Gastroesophageal sphincter (tissue), 4 donors: ENCODE results near the gene CPNE8. TPM values are rescaled to one million over a fixed set of nuclear protein-coding genes. Genes with fewer than 3 reads are reported as not detected.

Experiments used
- ATAC-seq: fragments of 150-250 bp; one replicate; pipeline ENCODE4 v1.9.1; 2016; ENCODE audit warnings: mild to moderate bottlenecking, moderate library complexity
- H3K27ac ChIP-seq, 4 donors: fragments of 200-600 bp; sonication (generic) in 3 of 4; 1 replicate in 3 of 4; 2 replicates in 1 of 4; pipeline ENCODE4 v1.5.1; 2016 to 2019
- H3K27me3 ChIP-seq: fragments of 200-600 bp; sonication (generic); one replicate; pipeline ENCODE4 v1.5.1; 2019
- H3K36me3 ChIP-seq, 2 donors: fragments of 200-600 bp; sonication (generic); one replicate each; pipeline ENCODE4 v1.5.1; 2019; ENCODE audit warnings: control low read depth in 1 of 2
- H3K4me1 ChIP-seq, 3 donors: fragments of 200-600 bp; sonication (generic); 1 replicate in 2 of 3; 2 replicates in 1 of 3; pipeline ENCODE4 v1.5.1; 2016 to 2019; ENCODE audit warnings: control low read depth in 2 of 3
- H3K4me3 ChIP-seq, 2 donors: fragments of 200-600 bp; sonication (generic); one replicate each; pipeline ENCODE4 v1.5.1; 2019; ENCODE audit warnings: mild to moderate bottlenecking in 1 of 2, moderate library complexity in 1 of 2
- H3K9me3 ChIP-seq, 3 donors: fragments of 200-600 bp; sonication (generic); one replicate each; pipeline ENCODE4 v1.5.1; 2017 to 2019; ENCODE audit warnings: control low read depth in 2 of 3
- CTCF ChIP-seq, 4 experiments: fragments of 200-600 bp in 2 of 4; fragments of 450-650 bp in 2 of 4; sonication (generic) in 1 of 4; IDR thresholded peaks; one replicate each; pipeline ENCODE4 v1.5.1; 2017 to 2019; ENCODE audit warnings: antibody characterized with exemption in 4 of 4, mild to moderate bottlenecking in 2 of 4, moderate library complexity in 2 of 4
- EP300 ChIP-seq: sonication (generic); formaldehyde crosslinking; IDR thresholded peaks from one replicate; pipeline ENCODE4 v1.6.1; 2017; ENCODE audit warnings: antibody characterized with exemption, mild to moderate bottlenecking
- POLR2A ChIP-seq, 2 donors: fragments of 450-650 bp; IDR thresholded peaks; one replicate each; pipeline ENCODE4 v1.6.1; 2017; ENCODE audit warnings: antibody characterized with exemption in 2 of 2, mild to moderate bottlenecking in 2 of 2, moderate library complexity in 1 of 2
- POLR2AphosphoS5 ChIP-seq: sonication (generic); formaldehyde crosslinking; IDR thresholded peaks from one replicate; pipeline ENCODE4 v1.6.1; 2017; ENCODE audit warnings: antibody characterized with exemption
- WGBS, 2 donors: methylation state at CpG; one replicate each; pipeline ENCODE4 v1.1.5; 2018; ENCODE audit warnings: low coverage in 1 of 2; 5-methylcytosine and 5-hydroxymethylcytosine counted together
- total RNA-seq, 4 donors: library from RNA; depleted of rRNA; stranded (reverse); fragments of >200 nt; gene quantifications; one replicate each; pipeline ENCODE4 v1.1.0, GENCODE V29; 2016

Gene CPNE8
- total RNA-seq, 4 donors from 2014 or later = 15.5 to 44.2 (median 21.2) TPM

GRCh38 chr12:38713294-38713693 is 192.1 kb downstream of the CPNE8 start:
- Histone ChIP-seq H3K9me3 (peaks cover 0 to 9% (median 0%) of the 10 kb centered on the region in 3 donors), H3K4me3 (no peak overlapping the region), H3K27ac (no peak overlapping the region), H3K36me3 (no peaks in the 10 kb centered on the region), H3K4me1 (no peaks in the 10 kb centered on the region), H3K27me3 (no peaks in the 10 kb centered on the region)
- 78 to 79% methylated on average over 6 of the region's 6 CpGs for WGBS, 2 donors
- TF ChIP-seq POLR2A (IDR thresholded peaks at IDR 0.05) = no peak
- no peak for TF ChIP-seq CTCF (IDR thresholded peaks at IDR 0.05)
- no peak for TF ChIP-seq POLR2AphosphoS5
- no peak for TF ChIP-seq EP300
- ATAC-seq = no peak

- H3K9me3 ChIP-seq = no peaks in the 10 kb centered on the region
- no peak for TF ChIP-seq CTCF (IDR thresholded peaks at IDR 0.05)
- H3K36me3 ChIP-seq = no peaks in the 10 kb centered on the region
- H3K4me3 ChIP-seq = no peak overlapping the region
- H3K4me1 ChIP-seq = no peaks in the 10 kb centered on the region
- H3K27ac ChIP-seq = no peak overlapping the region
- 57 to 83% methylated on average over 2 of the region's 2 CpGs for WGBS, 2 donors
- H3K27me3 ChIP-seq = no peaks in the 10 kb centered on the region
- no peak for ATAC-seq
Observed at GRCh38 chr12:38711054-38711453, 194.3 kb downstream of the CPNE8 start.

GRCh38 chr12:38708466-38708865 is 196.9 kb downstream of the CPNE8 start:
- no peak for ATAC-seq

GRCh38 chr12:38707648-38708047 is 197.7 kb downstream of the CPNE8 start:
- Histone ChIP-seq H3K9me3 (no peaks in the 10 kb centered on the region), H3K27me3 (no peaks in the 10 kb centered on the region), H3K27ac (no peak overlapping the region), H3K4me1 (no peaks in the 10 kb centered on the region), H3K36me3 (no peaks in the 10 kb centered on the region), H3K4me3 (no peak overlapping the region)
- ATAC-seq = no peak
- TF ChIP-seq POLR2A (IDR thresholded peaks at IDR 0.05) (no peak), EP300 (no peak), POLR2AphosphoS5 (no peak), CTCF (IDR thresholded peaks at IDR 0.05) (no peak)
- 80 to 87% methylated on average over 1 of the region's 1 CpG for WGBS, 2 donors

More at GRCh38 chr12:38708466-38708865, 196.9 kb downstream of the CPNE8 start:
- no peaks in the 10 kb centered on the region for H3K9me3 ChIP-seq
- TF ChIP-seq POLR2AphosphoS5 (no peak), EP300 (no peak), CTCF (IDR thresholded peaks at IDR 0.05) (no peak), POLR2A (IDR thresholded peaks at IDR 0.05) (no peak)
- H3K4me3 ChIP-seq = no peak overlapping the region
- H3K27me3 ChIP-seq = no peaks in the 10 kb centered on the region
- H3K27ac ChIP-seq = no peak overlapping the region
- no peaks in the 10 kb centered on the region for H3K36me3 ChIP-seq
- H3K4me1 ChIP-seq = no peaks in the 10 kb centered on the region

GRCh38 chr12:38697289-38697688 is 208.1 kb downstream of the CPNE8 start:
- WGBS, 2 donors = 83 to 100% methylated on average over 1 of the region's 1 CpG
- H3K36me3 ChIP-seq = peaks cover 0 to 15% of the 10 kb centered on the region in 2 donors
- no peak for TF ChIP-seq EP300
- TF ChIP-seq POLR2A (IDR thresholded peaks at IDR 0.05) = no peak
- no peak for TF ChIP-seq POLR2AphosphoS5
- TF ChIP-seq CTCF (IDR thresholded peaks at IDR 0.05) = no peak
- H3K27ac ChIP-seq = no peak overlapping the region
- no peaks in the 10 kb centered on the region for H3K27me3 ChIP-seq
- no peak for ATAC-seq
- H3K4me3 ChIP-seq = no peak overlapping the region
- H3K9me3 ChIP-seq = no peaks in the 10 kb centered on the region
- H3K4me1 ChIP-seq = no peaks in the 10 kb centered on the region
